22Rv1 (cell line): ENCODE results near the gene RBM19.

ENCODE experiments used
- H3K27ac ChIP-seq: fragments of 450-650 bp; 2 replicates; pipeline ENCODE4 v1.5.1; 2017
- CTCF ChIP-seq: fragments of 450-650 bp; IDR thresholded peaks from 2 replicates; pipeline ENCODE4 v1.5.1; 2017; ENCODE audit warnings: mild to moderate bottlenecking
- ZFX ChIP-seq: fragments of 450-650 bp; IDR thresholded peaks from 2 replicates; pipeline ENCODE4 v1.6.1; 2017; ENCODE audit warnings: antibody characterized with exemption, borderline replicate concordance

The RBM19 gene

GRCh38 chr12:113894697-113895096, 71.4 kb downstream of the RBM19 start:
- TF ChIP-seq ZFX: no peak
- TF ChIP-seq CTCF: no peak
- H3K27ac ChIP-seq: no peak overlapping the region

GRCh38 chr12:113893221-113893620, 72.9 kb downstream of the RBM19 start:
- no peak overlapping the region for H3K27ac ChIP-seq
- no peak for TF ChIP-seq CTCF
- TF ChIP-seq ZFX: no peak

GRCh38 chr12:113892556-113892955, 73.6 kb downstream of the RBM19 start:
- no peak for TF ChIP-seq ZFX
- no peak for TF ChIP-seq CTCF
- no peak overlapping the region for H3K27ac ChIP-seq

GRCh38 chr12:113891739-113892520, 74.2 kb downstream of the RBM19 start:
- no peak for TF ChIP-seq CTCF
- no peak for TF ChIP-seq ZFX
- H3K27ac ChIP-seq: no peak overlapping the region

- TF ChIP-seq CTCF (no peak), ZFX (no peak)
- no peak overlapping the region for H3K27ac ChIP-seq
Measured at GRCh38 chr12:113891167-113891692, 74.9 kb downstream of the RBM19 start.

GRCh38 chr12:113889891-113890581, 76.1 kb downstream of the RBM19 start:
- TF ChIP-seq CTCF (no peak), ZFX (no peak)

GRCh38 chr12:113889076-113889475, 77.0 kb downstream of the RBM19 start:
- no peak overlapping the region for H3K27ac ChIP-seq

More at GRCh38 chr12:113889891-113890581, 76.1 kb downstream of the RBM19 start:
- H3K27ac ChIP-seq: no peak overlapping the region

More at GRCh38 chr12:113889076-113889475, 77.0 kb downstream of the RBM19 start:
- TF ChIP-seq ZFX (no peak), CTCF (no peak)
